ENCODE results near the gene MARF1.
"Not testable (repeated sequence)": the region's sequence is repeated elsewhere in the genome, so short reads cannot be mapped to it uniquely, and the experiment has no call there.

MARF1 gene

DNA sequence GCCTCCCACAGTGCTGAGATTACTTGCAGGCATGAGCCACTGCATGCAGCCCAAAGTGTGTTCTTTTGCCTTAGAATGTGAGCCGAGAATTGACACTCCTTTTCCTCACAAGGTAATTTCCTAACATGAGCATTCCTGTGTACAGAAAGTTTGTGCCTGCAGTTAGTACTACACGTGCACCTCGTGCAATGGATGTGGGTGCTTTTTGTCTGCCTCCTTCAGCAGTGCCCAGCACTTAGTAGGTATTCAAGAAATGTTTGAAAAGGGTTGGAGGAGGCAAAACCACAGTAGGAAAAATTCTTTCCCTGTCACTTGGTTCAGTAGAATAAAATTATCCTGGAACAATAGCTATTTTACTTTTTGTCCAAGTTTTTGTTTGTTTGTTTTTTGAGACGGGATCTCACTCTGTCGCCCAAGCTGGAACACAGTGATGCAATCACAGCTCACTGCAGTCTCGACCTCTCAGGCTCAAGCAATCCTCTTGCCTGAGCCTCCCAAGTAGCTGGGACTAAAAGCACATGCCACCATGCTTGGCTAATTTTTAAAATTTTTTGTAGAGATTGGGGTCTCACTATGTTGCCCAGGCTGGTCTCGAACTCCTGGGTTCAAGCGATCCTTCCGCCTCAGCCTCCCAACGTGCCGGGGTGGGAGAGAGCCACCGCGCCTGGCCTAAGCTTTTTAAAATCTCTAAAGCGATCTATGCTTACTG is 9.5 kb upstream of the MARF1 start:
- H3K4me3 ChIP-seq (ENCODE audit: low read depth in 1 of 2, low read length in 2 of 2), result no peak overlapping the region
- no peak overlapping the region for H3K9ac ChIP-seq (ENCODE audit: low read length)
- H3K27me3 ChIP-seq (ENCODE audit: control insufficient read depth in 1 of 2, insufficient read depth in 2 of 2, low read length in 2 of 2), result no peaks in the 10 kb centered on the region
- no peaks in the 10 kb centered on the region for H3K36me3 ChIP-seq (ENCODE audit: insufficient read depth, low read length)
- peaks cover 30% of the 10 kb centered on the region for H3K4me1 ChIP-seq (ENCODE audit: insufficient read depth, low read length)
- peak overlapping the region; percentile 47 for H3K27ac ChIP-seq (ENCODE audit: low read depth, low read length)
- H3K9me3 ChIP-seq (ENCODE audit: low read length), result no peaks in the 10 kb centered on the region

DNA sequence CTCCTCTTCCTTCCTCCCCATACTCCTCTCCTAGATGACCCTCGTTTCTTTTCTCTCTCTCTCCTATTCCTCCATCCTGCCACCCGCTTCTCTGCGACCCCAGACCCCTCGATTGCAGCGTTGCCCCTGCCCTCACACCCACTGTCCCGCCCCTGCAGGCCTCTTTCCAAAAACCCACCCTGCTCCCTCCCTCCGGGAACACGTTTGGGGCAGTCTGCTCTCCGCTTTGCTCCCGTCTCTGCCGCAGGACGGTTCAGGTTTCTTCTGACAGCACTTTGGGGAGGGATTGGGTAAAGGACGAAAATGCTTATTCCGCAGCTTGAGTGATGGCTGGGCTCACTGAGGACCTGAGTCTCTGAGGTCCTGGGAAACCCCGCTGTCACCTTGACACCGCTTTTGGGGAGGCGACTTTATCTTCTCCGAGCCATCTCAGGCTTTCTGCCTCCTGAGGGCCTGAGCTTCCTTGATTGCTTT is 7.8 kb upstream of the MARF1 start:
- Histone ChIP-seq H3K27me3 (ENCODE audit: control insufficient read depth in 1 of 2, insufficient read depth in 2 of 2, low read length in 2 of 2) (no peaks in the 10 kb centered on the region), H3K27ac (ENCODE audit: low read depth, low read length) (peak overlapping the region; percentile 95), H3K4me3 (ENCODE audit: low read depth in 1 of 2, low read length in 2 of 2) (peak overlapping the region; percentile 81 to 94), H3K4me1 (ENCODE audit: insufficient read depth, low read length) (peaks cover 30% of the 10 kb centered on the region), H3K36me3 (ENCODE audit: insufficient read depth, low read length) (no peaks in the 10 kb centered on the region), H3K9me3 (ENCODE audit: low read length) (no peaks in the 10 kb centered on the region), H3K9ac (ENCODE audit: low read length) (peak overlapping the region; percentile 74)

DNA sequence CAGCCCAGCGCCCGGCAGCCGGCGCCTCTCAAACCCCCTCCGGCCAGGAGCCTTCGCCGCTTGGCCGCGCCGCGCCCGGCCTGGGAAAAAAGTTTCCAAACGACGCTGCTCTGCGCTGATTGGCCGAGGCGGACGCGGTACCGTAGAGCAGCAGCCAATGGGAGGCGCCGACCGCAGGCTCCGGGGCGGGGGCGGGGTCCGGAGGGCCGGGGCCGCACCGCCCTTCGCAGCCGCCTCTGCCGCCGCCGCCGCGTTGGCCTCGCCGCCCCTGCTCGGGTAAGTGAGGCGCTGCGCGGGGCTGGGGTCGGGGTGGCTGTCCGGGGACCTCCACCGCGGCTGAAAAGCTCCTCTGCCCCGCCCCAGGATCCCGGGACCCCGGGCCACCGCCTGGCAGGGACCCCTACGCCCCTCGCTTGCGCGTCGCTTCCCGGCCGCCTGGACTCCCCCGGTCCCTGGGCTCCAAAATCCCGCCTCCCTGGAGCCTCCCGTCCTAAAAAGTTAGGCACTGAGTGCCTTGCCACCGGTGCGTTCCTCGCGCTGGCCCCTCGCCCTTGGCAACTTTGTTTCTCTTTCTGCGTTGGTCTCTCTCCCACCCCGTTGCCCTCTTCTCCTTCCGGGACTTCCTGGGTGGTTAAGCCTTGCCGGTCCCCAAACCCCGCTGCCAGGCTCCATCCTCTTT is 7.2 kb upstream of the MARF1 start, which contains the start of gene NDE1:
Gene NDE1 (plus strand): TSS at position 227 of the 679 bp plus-strand sequence. CDS start 14,534 bp downstream, outside the sequence.
- Histone ChIP-seq H3K9ac (ENCODE audit: low read length) (peak within 1 kb of the TSS; percentile 74), H3K27ac (ENCODE audit: low read depth, low read length) (peak within 1 kb of the TSS; percentile 95), H3K36me3 (ENCODE audit: insufficient read depth, low read length) (no peaks in the 10 kb centered on the region), H3K4me1 (ENCODE audit: insufficient read depth, low read length) (peaks cover 30% of the 10 kb centered on the region), H3K4me3 (ENCODE audit: low read depth in 1 of 2, low read length in 2 of 2) (peak within 1 kb of the TSS; percentile 81 to 94), H3K27me3 (ENCODE audit: control insufficient read depth in 1 of 2, insufficient read depth in 2 of 2, low read length in 2 of 2) (no peaks in the 10 kb centered on the region), H3K9me3 (ENCODE audit: low read length) (no peaks in the 10 kb centered on the region)

DNA sequence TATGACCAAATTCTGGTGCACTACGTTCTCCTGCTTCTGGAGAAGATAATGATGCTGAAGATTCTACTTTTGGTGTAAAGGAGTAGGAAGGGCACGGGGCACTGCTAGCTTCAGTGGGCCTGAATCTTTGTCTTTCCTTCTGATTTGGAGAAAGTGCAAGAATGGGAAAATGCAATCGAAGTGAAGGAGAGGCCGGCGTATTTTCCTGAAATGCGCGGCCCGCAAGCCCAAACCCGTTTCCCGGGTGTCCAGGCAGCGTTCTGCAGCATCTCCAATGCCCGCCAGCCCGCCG is 6.7 kb upstream of the MARF1 start:
- Histone ChIP-seq H3K4me3 (ENCODE audit: low read depth in 1 of 2, low read length in 2 of 2) (peak overlapping the region in 1 of 2 donors; percentile 58), H3K36me3 (ENCODE audit: insufficient read depth, low read length) (no peaks in the 10 kb centered on the region), H3K9ac (ENCODE audit: low read length) (peak overlapping the region; percentile 27), H3K27ac (ENCODE audit: low read depth, low read length) (peak overlapping the region; percentile 95), H3K27me3 (ENCODE audit: control insufficient read depth in 1 of 2, insufficient read depth in 2 of 2, low read length in 2 of 2) (no peaks in the 10 kb centered on the region), H3K9me3 (ENCODE audit: low read length) (no peaks in the 10 kb centered on the region), H3K4me1 (ENCODE audit: insufficient read depth, low read length) (peaks cover 30% of the 10 kb centered on the region)

DNA sequence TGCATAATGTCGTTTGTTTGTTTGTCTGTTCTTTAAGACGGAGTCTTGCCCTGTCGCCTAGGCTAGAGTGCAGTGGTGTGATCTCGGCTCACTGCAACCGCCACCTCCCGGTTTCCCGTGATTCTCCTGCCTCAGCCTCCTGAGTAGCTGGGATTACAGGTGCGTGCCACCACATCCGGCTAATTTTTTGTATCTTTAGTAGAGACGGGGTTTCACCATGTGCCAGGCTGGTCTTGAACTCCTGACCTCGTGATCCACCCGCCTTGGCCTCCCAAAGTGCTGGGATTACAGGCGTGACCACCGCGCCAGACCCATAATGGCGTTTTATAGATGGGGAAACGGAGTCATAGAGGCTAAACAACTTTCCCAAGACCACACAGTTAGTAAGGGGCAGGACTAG is 6.4 kb upstream of the MARF1 start:
- Histone ChIP-seq H3K4me3 (ENCODE audit: low read depth in 1 of 2, low read length in 2 of 2) (peak overlapping the region in 1 of 2 donors; percentile 58), H3K9ac (ENCODE audit: low read length) (peak overlapping the region; percentile 27), H3K27ac (ENCODE audit: low read depth, low read length) (peak overlapping the region; percentile 95), H3K4me1 (ENCODE audit: insufficient read depth, low read length) (peaks cover 30% of the 10 kb centered on the region)
- H3K36me3 ChIP-seq (ENCODE audit: insufficient read depth, low read length); H3K9me3 ChIP-seq (ENCODE audit: low read length); H3K27me3 ChIP-seq (ENCODE audit: control insufficient read depth in 1 of 2, insufficient read depth in 2 of 2, low read length in 2 of 2): not testable (repeated sequence)

DNA sequence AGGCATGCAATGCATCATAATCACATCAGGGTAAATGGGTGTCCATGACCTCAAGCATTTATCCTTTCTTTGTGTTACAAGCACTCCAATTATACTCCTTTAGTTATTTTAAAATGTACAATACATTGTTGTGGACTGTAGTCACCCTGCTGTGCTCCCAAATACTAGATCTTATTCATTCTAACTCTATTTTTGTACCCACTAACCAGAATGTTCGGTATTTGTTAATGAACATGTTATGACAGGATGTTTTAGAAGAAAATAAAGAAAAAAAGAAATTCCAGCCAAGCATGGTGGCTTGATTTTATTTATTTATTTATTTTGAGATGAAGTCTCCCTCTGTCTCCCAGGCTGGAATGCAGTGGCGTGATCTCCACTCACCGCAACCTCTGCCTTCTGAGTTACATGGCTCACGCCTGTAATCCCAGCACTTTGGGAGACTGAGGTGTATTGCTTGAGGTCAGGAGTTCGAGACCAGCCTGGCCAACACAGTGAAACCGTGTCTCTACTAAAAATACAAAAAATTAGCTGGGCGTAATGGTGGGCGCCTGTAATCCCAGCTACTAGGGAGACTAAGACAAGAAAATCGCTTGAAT is 5.3 kb upstream of the MARF1 start:
- Histone ChIP-seq H3K27ac (ENCODE audit: low read depth, low read length) (no peak overlapping the region), H3K9ac (ENCODE audit: low read length) (no peak overlapping the region), H3K4me1 (ENCODE audit: insufficient read depth, low read length) (peaks cover 28% of the 10 kb centered on the region), H3K9me3 (ENCODE audit: low read length) (no peaks in the 10 kb centered on the region), H3K36me3 (ENCODE audit: insufficient read depth, low read length) (no peaks in the 10 kb centered on the region), H3K4me3 (ENCODE audit: low read depth in 1 of 2, low read length in 2 of 2) (no peak overlapping the region), H3K27me3 (ENCODE audit: control insufficient read depth in 1 of 2, insufficient read depth in 2 of 2, low read length in 2 of 2) (no peaks in the 10 kb centered on the region)

DNA sequence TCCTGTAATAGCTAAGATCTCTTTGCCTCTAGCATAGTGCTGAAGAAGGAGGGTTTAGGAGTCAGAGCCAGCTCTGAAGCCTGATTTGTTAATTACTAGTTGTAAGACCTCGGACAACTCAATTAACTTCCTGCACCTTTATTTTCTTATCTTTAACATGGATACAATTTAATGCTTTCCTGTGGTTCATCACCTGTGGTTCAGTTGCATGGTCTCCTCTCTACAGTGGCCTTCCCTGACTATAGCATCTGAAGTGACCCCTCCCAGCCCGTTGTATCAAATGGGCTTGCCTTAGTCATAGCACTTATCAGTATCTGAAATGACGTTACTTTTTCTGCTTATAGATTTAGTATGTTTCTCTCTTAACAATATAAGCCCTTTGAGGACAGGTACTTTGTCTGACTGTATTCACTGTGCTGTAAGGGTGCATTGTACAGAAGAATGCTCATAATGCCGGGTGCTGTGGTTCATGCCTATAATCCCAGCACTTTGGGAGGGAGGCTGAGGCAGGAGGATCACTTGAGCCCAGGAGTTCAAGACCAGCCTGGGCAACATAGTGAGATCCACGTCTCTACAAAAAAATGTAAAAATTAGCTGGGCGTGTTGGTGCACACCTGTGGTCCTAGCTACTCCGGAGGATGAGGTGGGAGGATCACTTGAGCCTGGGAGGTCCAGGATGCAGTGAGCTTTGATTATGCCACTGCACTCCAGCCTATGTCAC is 4.5 kb upstream of the MARF1 start:
- Histone ChIP-seq H3K27me3 (ENCODE audit: control insufficient read depth in 1 of 2, insufficient read depth in 2 of 2, low read length in 2 of 2) (no peaks in the 10 kb centered on the region), H3K9me3 (ENCODE audit: low read length) (no peaks in the 10 kb centered on the region), H3K4me3 (ENCODE audit: low read depth in 1 of 2, low read length in 2 of 2) (no peak overlapping the region), H3K27ac (ENCODE audit: low read depth, low read length) (no peak overlapping the region), H3K9ac (ENCODE audit: low read length) (no peak overlapping the region), H3K36me3 (ENCODE audit: insufficient read depth, low read length) (no peaks in the 10 kb centered on the region), H3K4me1 (ENCODE audit: insufficient read depth, low read length) (peaks cover 21% of the 10 kb centered on the region)

DNA sequence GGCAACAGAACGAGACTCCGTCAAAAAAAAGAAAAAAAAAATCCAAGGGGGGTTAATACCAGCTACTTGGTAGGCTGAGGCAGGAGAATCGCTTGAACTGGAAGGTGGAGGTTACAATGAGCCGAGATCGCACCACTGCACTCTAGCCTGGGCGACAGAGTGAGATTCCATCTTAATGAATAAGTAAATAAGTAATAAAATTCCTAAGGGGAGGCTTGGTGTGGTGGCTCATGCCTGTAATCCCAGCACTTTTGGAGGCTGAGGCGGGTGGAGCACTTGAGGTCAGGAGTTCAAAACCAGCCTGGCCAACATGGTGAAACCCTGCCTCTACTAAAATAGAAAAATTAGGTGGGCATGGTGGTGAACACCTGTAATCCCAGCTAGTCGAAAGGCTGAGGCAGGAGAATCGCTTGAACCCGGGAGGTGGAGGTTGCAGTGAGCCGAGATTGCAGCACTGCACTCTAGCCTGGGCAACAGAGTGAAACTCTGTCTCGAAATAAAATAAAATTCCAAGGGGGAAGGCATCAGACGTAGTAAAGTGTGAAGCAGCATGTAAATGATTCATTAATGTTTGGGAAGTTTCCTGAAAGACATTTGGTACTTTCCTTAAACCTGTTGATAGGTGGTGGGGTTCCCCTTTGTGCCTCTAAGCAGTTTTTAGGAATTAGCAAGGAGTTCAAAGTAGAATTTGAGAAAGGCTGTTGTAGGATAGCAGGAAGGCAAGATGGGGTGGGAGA is 3.8 kb upstream of the MARF1 start:
- H3K9ac ChIP-seq (ENCODE audit: low read length); H3K27ac ChIP-seq (ENCODE audit: low read depth, low read length); H3K27me3 ChIP-seq (ENCODE audit: control insufficient read depth in 1 of 2, insufficient read depth in 2 of 2, low read length in 2 of 2); H3K9me3 ChIP-seq (ENCODE audit: low read length); H3K4me3 ChIP-seq (ENCODE audit: low read depth in 1 of 2, low read length in 2 of 2); H3K36me3 ChIP-seq (ENCODE audit: insufficient read depth, low read length): not testable (repeated sequence)
- H3K4me1 ChIP-seq (ENCODE audit: insufficient read depth, low read length), result peaks cover 24% of the 10 kb centered on the region

DNA sequence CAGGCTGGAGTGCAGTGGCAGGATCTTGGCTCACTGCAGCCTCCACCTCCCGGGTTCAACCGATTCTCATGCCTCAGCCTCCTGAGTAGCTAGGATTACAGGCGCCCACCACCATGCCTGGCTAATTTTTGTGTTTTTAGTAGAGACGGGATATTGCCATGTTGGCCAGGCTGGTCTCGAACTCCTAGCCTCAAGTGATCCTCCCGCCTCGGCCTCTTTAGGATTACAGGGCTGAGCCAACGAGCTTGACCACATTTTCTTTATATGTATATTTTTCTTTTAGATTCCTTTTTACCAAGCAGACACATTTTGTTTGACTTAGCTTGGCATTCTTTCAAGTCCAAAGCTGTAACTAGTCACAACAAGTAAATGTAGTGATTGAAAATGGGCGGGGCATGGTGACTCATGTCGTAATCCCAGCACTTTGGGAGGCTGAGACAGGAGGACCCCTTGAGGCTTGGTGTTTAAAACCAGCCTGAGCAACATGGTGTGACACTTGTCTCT is 2.1 kb upstream of the MARF1 start:
- H3K9ac ChIP-seq (ENCODE audit: low read length); H3K4me3 ChIP-seq (ENCODE audit: low read depth in 1 of 2, low read length in 2 of 2); H3K27me3 ChIP-seq (ENCODE audit: control insufficient read depth in 1 of 2, insufficient read depth in 2 of 2, low read length in 2 of 2); H3K9me3 ChIP-seq (ENCODE audit: low read length); H3K36me3 ChIP-seq (ENCODE audit: insufficient read depth, low read length); H3K27ac ChIP-seq (ENCODE audit: low read depth, low read length): not testable (repeated sequence)
- H3K4me1 ChIP-seq (ENCODE audit: insufficient read depth, low read length), result peaks cover 33% of the 10 kb centered on the region

DNA sequence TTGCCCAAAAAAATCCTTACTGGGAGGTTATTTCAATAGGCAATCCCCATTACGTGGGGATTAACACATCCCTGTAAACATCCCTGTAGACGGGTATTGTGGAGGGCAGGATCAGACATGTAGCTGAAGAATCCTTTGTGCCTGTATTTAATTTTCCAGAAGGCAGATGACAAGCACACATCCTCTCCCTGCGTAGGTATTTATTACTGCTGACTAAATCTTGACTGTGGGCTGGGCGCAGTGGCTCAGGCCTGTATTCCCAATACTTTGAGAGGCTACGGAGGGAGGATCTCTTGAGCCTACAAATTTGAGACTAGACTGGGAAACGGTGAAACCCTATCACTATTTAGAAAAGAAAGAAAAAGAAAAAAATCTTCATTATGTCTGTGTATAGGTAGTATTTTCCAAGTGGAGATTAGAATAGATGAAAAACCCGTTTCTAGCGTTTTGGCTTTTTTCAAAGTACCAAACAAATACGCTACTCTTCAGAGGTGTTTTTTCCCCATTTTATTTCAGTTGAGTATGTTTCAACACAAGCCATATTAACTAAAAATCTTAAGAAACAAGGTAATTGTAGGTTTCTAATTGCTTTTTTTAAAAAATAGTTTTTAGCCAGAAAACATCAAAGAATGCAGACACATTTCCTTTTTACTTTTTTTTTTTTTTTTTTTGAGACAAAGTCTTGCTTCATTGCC is 1.5 kb upstream of the MARF1 start:
- Histone ChIP-seq H3K36me3 (ENCODE audit: insufficient read depth, low read length) (no peaks in the 10 kb centered on the region), H3K27me3 (ENCODE audit: control insufficient read depth in 1 of 2, insufficient read depth in 2 of 2, low read length in 2 of 2) (no peaks in the 10 kb centered on the region), H3K4me3 (ENCODE audit: low read depth in 1 of 2, low read length in 2 of 2) (no peak overlapping the region), H3K9ac (ENCODE audit: low read length) (no peak overlapping the region), H3K9me3 (ENCODE audit: low read length) (no peaks in the 10 kb centered on the region), H3K27ac (ENCODE audit: low read depth, low read length) (no peak overlapping the region), H3K4me1 (ENCODE audit: insufficient read depth, low read length) (peaks cover 30% of the 10 kb centered on the region)
